Stimulated activated CD4-positive, alpha-beta T cell treated with anti-CD3 and anti-CD28 coated beads, TNF-alpha, amount 100 ng/mL, for 24 hours (primary cell): Measurements from ENCODE around the gene C10orf88.
"Not testable (repeated sequence)": the region's sequence is repeated elsewhere in the genome, so short reads cannot be mapped to it uniquely, and the experiment has no call there.

Experiments used
- DNase-seq, 3 experiments: peaks; one replicate each; pipeline ENCODE4 v3.0.0-alpha.2; 2020; ENCODE audit warnings: low read depth in 3 of 3

The C10orf88 gene

GRCh38 chr10:122962405-122962804 is 8.4 kb upstream of the C10orf88 start:
- DNase-seq, result no peak

- DNase-seq, result no peak
These were observed 3.4 kb upstream of the C10orf88 start for GRCh38 chr10:122957474-122957873.

- no peak for DNase-seq
These were observed 1.9 kb upstream of the C10orf88 start for GRCh38 chr10:122955892-122956291.

- DNase-seq, result no peak
These were observed 664 bp upstream of the C10orf88 start for GRCh38 chr10:122954731-122955050.

GRCh38 chr10:122949296-122949695 is 4.7 kb downstream of the C10orf88 start:
- no peak for DNase-seq

GRCh38 chr10:122939856-122940543 is 14.0 kb downstream of the C10orf88 start:
- no peak for DNase-seq

GRCh38 chr10:122939133-122939855 is 14.7 kb downstream of the C10orf88 start:
- no peak for DNase-seq

GRCh38 chr10:122931088-122931906 is 22.7 kb downstream of the C10orf88 start:
- DNase-seq, result no peak

GRCh38 chr10:122930140-122930539 is 23.9 kb downstream of the C10orf88 start:
- no peak for DNase-seq

- no peak for DNase-seq
These were observed 38.3 kb downstream of the C10orf88 start for GRCh38 chr10:122915700-122916099.

GRCh38 chr10:122911889-122912484 is 42.0 kb downstream of the C10orf88 start:
- peak in 1 of 3 experiments; percentile 35 for DNase-seq

GRCh38 chr10:122910310-122910709 is 43.7 kb downstream of the C10orf88 start, which contains the start of gene FAM24A:
TSS of gene FAM24A (plus strand) at chr10:122910610. CDS start at chr10:122911635, 1,025 bp downstream.
- DNase-seq, result no peak

- DNase-seq, result not testable (repeated sequence)
These were observed 50.2 kb downstream of the C10orf88 start for GRCh38 chr10:122903861-122904260.

GRCh38 chr10:122894261-122894944 is 59.6 kb downstream of the C10orf88 start:
- DNase-seq, result no peak

- DNase-seq, result no peak
These were observed 69.9 kb downstream of the C10orf88 start for GRCh38 chr10:122884166-122884565.

- no peak for DNase-seq
These were observed 71.3 kb downstream of the C10orf88 start for GRCh38 chr10:122882766-122883165.
